Stomach (tissue), 4 donors: ENCODE data around the gene NYAP2.

Source experiments
- POLR2A ChIP-seq, 4 donors: fragments of 450-650 bp; IDR thresholded peaks; one replicate each; pipeline ENCODE4 v1.6.1; 2016; ENCODE audit warnings: antibody characterized with exemption in 4 of 4, control low read depth in 2 of 4, mild to moderate bottlenecking in 1 of 4, moderate library complexity in 1 of 4
- POLR2AphosphoS5 ChIP-seq, 3 donors: sonication (generic); formaldehyde crosslinking; IDR thresholded peaks; one replicate each; pipeline ENCODE4 v1.6.1; 2016; ENCODE audit warnings: antibody characterized with exemption in 3 of 3
- TF ChIP-seq, protein P1 (sequence below), 7 experiments: fragments of 450-650 bp in 4 of 7; fragments of 200-600 bp in 3 of 7; sonication (generic) in 3 of 7; IDR thresholded peaks; one replicate each; pipeline ENCODE4 v1.5.1; 2016 to 2019; ENCODE audit warnings: antibody characterized with exemption in 7 of 7, control low read depth in 2 of 7, mild to moderate bottlenecking in 1 of 7

DNA sequence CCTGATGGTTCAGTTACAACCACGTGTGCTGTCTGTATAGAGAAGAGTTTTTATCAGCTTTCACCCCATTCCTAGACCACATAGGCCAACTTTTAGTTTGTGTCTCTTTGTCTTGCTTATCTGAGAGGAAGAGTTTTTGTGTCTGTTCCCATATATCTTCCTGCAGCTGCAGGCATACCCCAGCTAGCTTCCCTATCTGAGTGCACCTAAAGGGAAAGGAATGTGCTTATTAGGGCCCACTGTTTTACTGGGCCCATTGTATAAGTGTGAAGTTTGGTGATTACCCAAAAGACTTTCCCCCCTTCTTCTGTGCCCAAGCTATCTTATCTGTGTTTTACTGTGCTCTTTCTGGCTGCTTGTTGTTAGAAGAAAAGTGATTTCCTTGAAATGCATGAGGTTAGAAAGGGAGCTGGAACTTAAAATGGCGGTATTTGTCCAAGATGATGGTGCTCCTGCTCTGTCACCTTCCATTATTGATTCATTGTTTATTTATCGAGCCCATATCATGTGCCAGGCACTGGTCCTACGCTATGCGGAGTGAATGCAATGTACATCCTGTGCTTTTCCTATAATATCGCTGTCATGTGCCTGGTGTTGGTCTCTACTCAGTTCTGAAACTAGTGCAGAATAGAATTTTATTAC lies 57.2 kb downstream of the NYAP2 start:
- TF ChIP-seq, protein P1, sequence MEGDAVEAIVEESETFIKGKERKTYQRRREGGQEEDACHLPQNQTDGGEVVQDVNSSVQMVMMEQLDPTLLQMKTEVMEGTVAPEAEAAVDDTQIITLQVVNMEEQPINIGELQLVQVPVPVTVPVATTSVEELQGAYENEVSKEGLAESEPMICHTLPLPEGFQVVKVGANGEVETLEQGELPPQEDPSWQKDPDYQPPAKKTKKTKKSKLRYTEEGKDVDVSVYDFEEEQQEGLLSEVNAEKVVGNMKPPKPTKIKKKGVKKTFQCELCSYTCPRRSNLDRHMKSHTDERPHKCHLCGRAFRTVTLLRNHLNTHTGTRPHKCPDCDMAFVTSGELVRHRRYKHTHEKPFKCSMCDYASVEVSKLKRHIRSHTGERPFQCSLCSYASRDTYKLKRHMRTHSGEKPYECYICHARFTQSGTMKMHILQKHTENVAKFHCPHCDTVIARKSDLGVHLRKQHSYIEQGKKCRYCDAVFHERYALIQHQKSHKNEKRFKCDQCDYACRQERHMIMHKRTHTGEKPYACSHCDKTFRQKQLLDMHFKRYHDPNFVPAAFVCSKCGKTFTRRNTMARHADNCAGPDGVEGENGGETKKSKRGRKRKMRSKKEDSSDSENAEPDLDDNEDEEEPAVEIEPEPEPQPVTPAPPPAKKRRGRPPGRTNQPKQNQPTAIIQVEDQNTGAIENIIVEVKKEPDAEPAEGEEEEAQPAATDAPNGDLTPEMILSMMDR (IDR thresholded peaks at IDR 0.05) = no peak
- no peak for TF ChIP-seq POLR2AphosphoS5 (IDR thresholded peaks at IDR 0.05)
- TF ChIP-seq POLR2A (IDR thresholded peaks at IDR 0.05) = no peak
